ENCODE results near the gene FIS1. TPM values are rescaled to one million over a fixed set of nuclear protein-coding genes. Genes with fewer than 3 reads are reported as not detected.

FIS1 gene
- total RNA-seq, 1 experiment from 2014 or later = 124 TPM

- Histone ChIP-seq H3K4ac (ENCODE audit: low read depth, low read length) (no peak overlapping the region), H2BK5ac (ENCODE audit: insufficient read length, low read length) (no peak overlapping the region), H2AFZ (ENCODE audit: low read length) (no peak overlapping the region), H2BK15ac (ENCODE audit: low read depth, low read length) (no peak overlapping the region), H3K23ac (ENCODE audit: insufficient read length, low read depth, low read length) (no peak overlapping the region), H3K14ac (ENCODE audit: insufficient read depth, low read length) (no peak overlapping the region), H3K23me2 (ENCODE audit: insufficient read length, low read depth, low read length, poor library complexity, severe bottlenecking) (no peaks in the 10 kb centered on the region), H3K4me1 (ENCODE audit: insufficient read depth, low read length) (0 out of 2 replicates have a peak, but pooled peaks cover 3% of the 10 kb centered on the region), H2BK20ac (ENCODE audit: low read depth, low read length, poor library complexity, severe bottlenecking) (no peak overlapping the region), H4K8ac (replicated peaks; ENCODE audit: insufficient read length, low read depth, low read length) (no peak overlapping the region), H4K91ac (ENCODE audit: insufficient read length, low read depth, low read length) (no peak overlapping the region), H4K20me1 (ENCODE audit: control insufficient read depth, insufficient read depth, insufficient read length) (no peaks in the 10 kb centered on the region), H3K9ac (ENCODE audit: extremely low read depth, insufficient read length, low read length) (no peak overlapping the region), H3K79me1 (ENCODE audit: insufficient read depth, low read depth, low read length, poor library complexity, severe bottlenecking) (no peaks in the 10 kb centered on the region), H3K4me2 (ENCODE audit: insufficient read depth, insufficient read length, low read length) (no peak overlapping the region), H3K27me3 (ENCODE audit: insufficient read depth, low read length) (no peaks in the 10 kb centered on the region), H3K27ac (ENCODE audit: insufficient read length, low read depth, low read length) (no peak overlapping the region), H2BK12ac (ENCODE audit: insufficient read length, low read depth, low read length) (no peak overlapping the region), H4K5ac (ENCODE audit: insufficient read length, low read depth, low read length) (no peak overlapping the region), H2BK120ac (ENCODE audit: low read depth, low read length, poor library complexity, severe bottlenecking) (no peak overlapping the region), H3K79me2 (ENCODE audit: insufficient read depth, low read length) (no peaks in the 10 kb centered on the region), H3K9me3 (ENCODE audit: control insufficient read depth, low read depth, low read length) (no peaks in the 10 kb centered on the region), H3T11ph (ENCODE audit: low read length) (no peak overlapping the region), H2AK5ac (ENCODE audit: insufficient read length, low read length) (no peak overlapping the region), H3K18ac (ENCODE audit: insufficient read length, low read depth, low read length) (no peak overlapping the region), H3K56ac (ENCODE audit: insufficient read length, low read depth, low read length) (no peak overlapping the region)
- no peak overlapping the region for H3K4me3 Mint-ChIP-seq
- no peak for DNase-seq
- H3K36me3 Mint-ChIP-seq (ENCODE audit: insufficient read depth in 1 of 3, low read depth in 3 of 3) = peaks cover 1 to 22% (median 4%) of the 10 kb centered on the region in 3 experiments; a peak in 5 of 7 replicates
- WGBS (ENCODE audit: extremely low coverage, insufficient read length, low lambda C conversion rate) = no CpG with 5 or more reads among the region's 9 CpGs
- H3K27ac Mint-ChIP-seq = no peak overlapping the region; a peak in 1 of 7 replicates
- H3K9me3 Mint-ChIP-seq = no peaks in the 10 kb centered on the region
- peaks cover 20 to 38% of the 10 kb centered on the region in 2 experiments for H3K4me1 Mint-ChIP-seq
- TF ChIP-seq, protein P1, sequence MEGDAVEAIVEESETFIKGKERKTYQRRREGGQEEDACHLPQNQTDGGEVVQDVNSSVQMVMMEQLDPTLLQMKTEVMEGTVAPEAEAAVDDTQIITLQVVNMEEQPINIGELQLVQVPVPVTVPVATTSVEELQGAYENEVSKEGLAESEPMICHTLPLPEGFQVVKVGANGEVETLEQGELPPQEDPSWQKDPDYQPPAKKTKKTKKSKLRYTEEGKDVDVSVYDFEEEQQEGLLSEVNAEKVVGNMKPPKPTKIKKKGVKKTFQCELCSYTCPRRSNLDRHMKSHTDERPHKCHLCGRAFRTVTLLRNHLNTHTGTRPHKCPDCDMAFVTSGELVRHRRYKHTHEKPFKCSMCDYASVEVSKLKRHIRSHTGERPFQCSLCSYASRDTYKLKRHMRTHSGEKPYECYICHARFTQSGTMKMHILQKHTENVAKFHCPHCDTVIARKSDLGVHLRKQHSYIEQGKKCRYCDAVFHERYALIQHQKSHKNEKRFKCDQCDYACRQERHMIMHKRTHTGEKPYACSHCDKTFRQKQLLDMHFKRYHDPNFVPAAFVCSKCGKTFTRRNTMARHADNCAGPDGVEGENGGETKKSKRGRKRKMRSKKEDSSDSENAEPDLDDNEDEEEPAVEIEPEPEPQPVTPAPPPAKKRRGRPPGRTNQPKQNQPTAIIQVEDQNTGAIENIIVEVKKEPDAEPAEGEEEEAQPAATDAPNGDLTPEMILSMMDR (conservative IDR thresholded peaks at IDR 0.05) = no peak
- H3K27me3 Mint-ChIP-seq (ENCODE audit: low read depth) = no peaks in the 10 kb centered on the region
Measured at GRCh38 chr7:101235522-101235921, 9.4 kb downstream of the FIS1 start.

Measured in H9 (cell line).